ENCODE data around the gene OR51V1.

GRCh38 chr11:5225480-5225871 lies 25.0 kb upstream of the OR51V1 start:
- TF ChIP-seq CTCF (IDR thresholded peaks at IDR 0.05; ENCODE audit: insufficient read depth, low read length): no peak
- TF ChIP-seq GABPA (IDR thresholded peaks at IDR 0.05; ENCODE audit: low read depth): no peak
- no peak for TF ChIP-seq POLR2AphosphoS5 (IDR thresholded peaks at IDR 0.05; ENCODE audit: low read depth)
- no peak for TF ChIP-seq REST (IDR thresholded peaks at IDR 0.05; ENCODE audit: insufficient replicate concordance, low read depth)
- TF ChIP-seq SPI1 (IDR thresholded peaks at IDR 0.05; ENCODE audit: borderline replicate concordance, low read depth): no peak
